HG03575 (cell line): ENCODE results near the gene GALNT10.
"Not testable (repeated sequence)": the region's sequence is repeated elsewhere in the genome, so short reads cannot be mapped to it uniquely, and the experiment has no call there.

Source experiments
- ATAC-seq: cut with Tn5 transposase; IDR thresholded peaks from one replicate; pipeline ENCODE4 v1.9.1; 2021; ENCODE audit not compliant: unreplicated experiment, insufficient number of reproducible peaks, low FRiP score; ENCODE audit errors: extremely low read depth

Gene GALNT10

GRCh38 chr5:154190595-154191304 is at the start of gene GALNT10:
Gene GALNT10 (plus strand): TSS chr5:154190733. CDS start chr5:154190867, 134 bp downstream.
- no peak for ATAC-seq

- ATAC-seq: no peak
Measured at GRCh38 chr5:154141745-154142221, 48.8 kb upstream of the GALNT10 start.

- no peak for ATAC-seq
Measured at GRCh38 chr5:154143211-154143641, 47.3 kb upstream of the GALNT10 start.

GRCh38 chr5:154145268-154145667 is 45.3 kb upstream of the GALNT10 start:
- ATAC-seq: no peak

GRCh38 chr5:154146409-154146808 is 44.1 kb upstream of the GALNT10 start:
- no peak for ATAC-seq

GRCh38 chr5:154147666-154148065 is 42.9 kb upstream of the GALNT10 start:
- no peak for ATAC-seq

GRCh38 chr5:154150471-154150870 is 40.1 kb upstream of the GALNT10 start:
- not testable (repeated sequence) for ATAC-seq

GRCh38 chr5:154157483-154158378 is 32.8 kb upstream of the GALNT10 start:
- ATAC-seq: no peak

- no peak for ATAC-seq
Measured at GRCh38 chr5:154158379-154158737, 32.2 kb upstream of the GALNT10 start.

- no peak for ATAC-seq
Measured at GRCh38 chr5:154159343-154159742, 31.2 kb upstream of the GALNT10 start.

- ATAC-seq: no peak
Measured at GRCh38 chr5:154162539-154163151, 27.9 kb upstream of the GALNT10 start.

- ATAC-seq: no peak
Measured at GRCh38 chr5:154163327-154164248, 26.9 kb upstream of the GALNT10 start.

GRCh38 chr5:154164249-154164581 is 26.3 kb upstream of the GALNT10 start:
- no peak for ATAC-seq

GRCh38 chr5:154165886-154166285 is 24.6 kb upstream of the GALNT10 start:
- no peak for ATAC-seq

- no peak for ATAC-seq
Measured at GRCh38 chr5:154166901-154167791, 23.4 kb upstream of the GALNT10 start.

GRCh38 chr5:154168395-154168794 is 22.1 kb upstream of the GALNT10 start:
- ATAC-seq: no peak

GRCh38 chr5:154172785-154173184 is 17.7 kb upstream of the GALNT10 start:
- ATAC-seq: no peak

- no peak for ATAC-seq
Measured at GRCh38 chr5:154174091-154174490, 16.4 kb upstream of the GALNT10 start.
